ENCODE results near the gene FUT7.

The FUT7 gene

GRCh38 chr9:137031904-137032640 is at the start of gene FUT7:
Gene FUT7 (minus strand): TSS chr9:137032088. CDS start chr9:137031991, 97 bp downstream.
- no peak for DNase-seq

GRCh38 chr9:137080260-137081122 is 48.6 kb upstream of the FUT7 start:
- no peak for DNase-seq

GRCh38 chr9:137079401-137079787 is 47.5 kb upstream of the FUT7 start:
- no peak for DNase-seq

GRCh38 chr9:137078701-137079400 is 47.0 kb upstream of the FUT7 start:
- no peak for DNase-seq

- DNase-seq: no peak
Observed at GRCh38 chr9:137077758-137078693, 46.1 kb upstream of the FUT7 start.

GRCh38 chr9:137077010-137077747 is 45.3 kb upstream of the FUT7 start, which contains the start of gene UAP1L1:
Gene UAP1L1 (plus strand): TSS chr9:137077517. CDS start chr9:137077533, 16 bp downstream.
- no peak for DNase-seq

- DNase-seq: no peak
Observed at GRCh38 chr9:137076636-137077009, 44.7 kb upstream of the FUT7 start.

- no peak for DNase-seq
Observed at GRCh38 chr9:137075275-137075775, 43.4 kb upstream of the FUT7 start.

- DNase-seq: no peak
Observed at GRCh38 chr9:137074657-137075274, 42.9 kb upstream of the FUT7 start.

GRCh38 chr9:137073992-137074399 is 42.1 kb upstream of the FUT7 start:
- DNase-seq: no peak

- no peak for DNase-seq
Observed at GRCh38 chr9:137071282-137071681, 39.4 kb upstream of the FUT7 start.

- peak; percentile 70 for DNase-seq
Observed at GRCh38 chr9:137070906-137071275, 39.0 kb upstream of the FUT7 start.

GRCh38 chr9:137070201-137070905 is 38.5 kb upstream of the FUT7 start, which contains the start of gene SAPCD2:
Gene SAPCD2 (minus strand): TSS chr9:137070557. CDS start chr9:137070460, 97 bp downstream.
- peak; percentile 93 for DNase-seq

- DNase-seq: no peak
Observed at GRCh38 chr9:137069508-137070091, 37.7 kb upstream of the FUT7 start.

- DNase-seq: no peak
Observed at GRCh38 chr9:137068539-137069507, 36.9 kb upstream of the FUT7 start.

- DNase-seq: peak; percentile 85
Observed at GRCh38 chr9:137067860-137068538, 36.1 kb upstream of the FUT7 start.

GRCh38 chr9:137066096-137066861 is 34.4 kb upstream of the FUT7 start:
- DNase-seq: no peak

All from NCI-H2107 (cell line).